SK-N-SH (cell line): ENCODE data around the gene S1PR1. TPM values are rescaled to one million over a fixed set of nuclear protein-coding genes. Genes with fewer than 3 reads are reported as not detected.

Experiments used
- CTCF ChIA-PET: fragments of 300-600, 350-600 bp; formaldehyde crosslinking; extraction: SDS; loops from one replicate; lab custom pipeline; 2021; lab: Yijun Ruan, JAX
- POLR2A ChIA-PET: fragments of 350-600 bp; sonication (Branson Sonifier 250); formaldehyde crosslinking; extraction: SDS; loops from one replicate; lab custom pipeline; 2020; ENCODE audit warnings: antibody characterized with exemption, inconsistent platforms; lab: Yijun Ruan, JAX
- DNase-seq: peaks from one replicate; pipeline ENCODE4 v3.0.0; 2012
- H2AFZ ChIP-seq: fragments of 200-600 bp; sonication (generic); 2 replicates; pipeline ENCODE4 v1.8.1; 2016; ENCODE audit warnings: antibody characterized with exemption, mild to moderate bottlenecking, low read depth
- H3F3A ChIP-seq: fragments of 200-600 bp; sonication (generic); replicated peaks from 2 replicates; pipeline ENCODE3; 2016; ENCODE audit warnings: antibody characterized with exemption, mild to moderate bottlenecking; ENCODE audit not compliant: insufficient read depth
- H3K27ac ChIP-seq, 2 experiments: fragments of 200-500 bp in 1 of 2; fragments of 200-600 bp in 1 of 2; sonication (Bioruptor generic) in 1 of 2; sonication (generic), shearing (Covaris generic) in 1 of 2; 2 replicates each; pipeline versions ENCODE4 v1.5.1 to v1.6.1; 2014 to 2016; ENCODE audit warnings: low read depth in 2 of 2, inconsistent platforms in 1 of 2, low read length in 1 of 2, mild to moderate bottlenecking in 1 of 2, mixed read lengths in 1 of 2
- H3K27me3 ChIP-seq: fragments of 200-600 bp; sonication (generic), shearing (Covaris generic); 2 replicates; pipeline ENCODE4 v1.6.1; 2016; ENCODE audit warnings: mixed run types; ENCODE audit not compliant: insufficient read depth
- H3K36me3 ChIP-seq, 2 experiments: fragments of 200-500 bp in 1 of 2; fragments of 200-600 bp in 1 of 2; sonication (Bioruptor generic) in 1 of 2; sonication (generic) in 1 of 2; replicated peaks in 1 of 2; 2 replicates each; pipeline versions ENCODE3 to v1.5.1; 2014 to 2016; ENCODE audit warnings: low read length in 1 of 2, mild to moderate bottlenecking in 1 of 2; ENCODE audit not compliant: insufficient read depth in 2 of 2, control insufficient read depth in 1 of 2
- H3K4me1 ChIP-seq, 2 experiments: fragments of 200-500 bp in 1 of 2; fragments of 200-600 bp in 1 of 2; sonication (Bioruptor generic) in 1 of 2; sonication (generic), shearing (Covaris generic) in 1 of 2; 2 replicates each; pipeline versions ENCODE4 v1.5.1 to v1.6.1; 2014 to 2016; ENCODE audit warnings: low read depth in 1 of 2, low read length in 1 of 2, mixed run types in 1 of 2; ENCODE audit not compliant: insufficient read depth in 2 of 2, control insufficient read depth in 1 of 2
- H3K4me2 ChIP-seq: fragments of 200-600 bp; sonication (generic), shearing (Covaris generic); 2 replicates; pipeline ENCODE4 v1.6.1; 2017; ENCODE audit warnings: mixed run types
- H3K4me3 ChIP-seq, 2 experiments: fragments of 200-500 bp in 1 of 2; fragments of 200-600 bp in 1 of 2; sonication (Bioruptor generic) in 1 of 2; sonication (generic), shearing (Covaris generic) in 1 of 2; 2 replicates each; pipeline versions ENCODE4 v1.5.1 to v1.8.1; 2014 to 2016; ENCODE audit warnings: low read depth in 2 of 2, inconsistent platforms in 1 of 2, low read length in 1 of 2, mild to moderate bottlenecking in 1 of 2, mixed read lengths in 1 of 2, moderate library complexity in 1 of 2
- H3K79me2 ChIP-seq: fragments of 200-600 bp; sonication (generic); 2 replicates; pipeline ENCODE4 v1.8.1; 2017; ENCODE audit warnings: mild to moderate bottlenecking; ENCODE audit not compliant: insufficient read depth
- H3K9ac ChIP-seq: fragments of 200-600 bp; sonication (generic); 2 replicates; pipeline ENCODE4 v1.6.1; 2017; ENCODE audit warnings: mixed run types
- H3K9me2 ChIP-seq: fragments of 200-600 bp; sonication (generic); 2 replicates; pipeline ENCODE4 v1.6.1; 2017; ENCODE audit warnings: mixed run types
- H3K9me3 ChIP-seq: fragments of 200-600 bp; sonication (generic); 2 replicates; pipeline ENCODE4 v1.6.1; 2017; ENCODE audit warnings: mixed run types, mild to moderate bottlenecking, moderate library complexity
- H4K20me1 ChIP-seq: fragments of 200-600 bp; sonication (generic); 2 replicates; pipeline ENCODE4 v1.6.1; 2017; ENCODE audit warnings: mild to moderate bottlenecking, mixed run types; ENCODE audit not compliant: insufficient read depth
- ELF1 ChIP-seq: IDR thresholded peaks from 2 replicates; pipeline ENCODE4 v1.4.0; 2012
- EP300 ChIP-seq, 2 experiments: IDR thresholded peaks; 2 replicates each; pipeline versions ENCODE4 v1.4.0 to v1.6.1; 2012; ENCODE audit warnings: borderline replicate concordance in 1 of 2, low read depth in 1 of 2, low read length in 1 of 2
- FOXJ3 ChIP-seq: sonication (generic); formaldehyde crosslinking; IDR thresholded peaks from 2 replicates; pipeline ENCODE4 v1.5.1; 2020; ENCODE audit warnings: mild to moderate bottlenecking, missing genetic modification reagents
- GABPA ChIP-seq: IDR thresholded peaks from 2 replicates; pipeline ENCODE4 v1.4.0; 2012; ENCODE audit warnings: low read depth, mild to moderate bottlenecking
- GATA2 ChIP-seq: sonication (generic); formaldehyde crosslinking; IDR thresholded peaks from 2 replicates; pipeline ENCODE4 v1.5.0; 2020; ENCODE audit warnings: mild to moderate bottlenecking, missing genetic modification reagents
- MEF2A ChIP-seq: IDR thresholded peaks from 2 replicates; pipeline ENCODE4 v1.4.0; 2012; ENCODE audit warnings: low read depth, borderline replicate concordance
- NFIC ChIP-seq: IDR thresholded peaks from 2 replicates; pipeline ENCODE4 v1.4.0; 2012; ENCODE audit warnings: borderline replicate concordance
- NRF1 ChIP-seq: IDR thresholded peaks from 2 replicates; pipeline ENCODE4 v1.6.1; 2012; ENCODE audit warnings: low read depth, mild to moderate bottlenecking, low read length
- RCOR1 ChIP-seq: fragments of 150-350 bp; IDR thresholded peaks from 2 replicates; pipeline ENCODE4 v1.6.1; 2017; ENCODE audit warnings: antibody characterized with exemption, low read length
- RFX5 ChIP-seq: IDR thresholded peaks from 2 replicates; pipeline ENCODE4 v1.6.1; 2012; ENCODE audit warnings: mild to moderate bottlenecking, improper control_type of control experiment, low read length
- SIN3A ChIP-seq: IDR thresholded peaks from 2 replicates; pipeline ENCODE4 v1.6.1; 2012; ENCODE audit warnings: low read depth, mild to moderate bottlenecking, low read length, moderate library complexity, borderline replicate concordance
- TAF1 ChIP-seq: IDR thresholded peaks from 2 replicates; pipeline ENCODE4 v1.6.1; 2012; ENCODE audit warnings: low read depth, mild to moderate bottlenecking, low read length, moderate library complexity, borderline replicate concordance
- WGBS: methylation state at CpG from one replicate; pipeline ENCODE4 v1.1.6; 2017; ENCODE audit warnings: low lambda C conversion rate; 5-methylcytosine and 5-hydroxymethylcytosine counted together
- polyA plus RNA-seq, 3 experiments: library from polyadenylated mRNA; depleted of rRNA; stranded (reverse); fragments of >200 nt; gene quantifications; 2 replicates each; pipeline ENCODE4 v1.2.3, GENCODE V29; 2012
- TF ChIP-seq, protein P1 (sequence below): fragments of 150-350 bp; IDR thresholded peaks from 2 replicates; pipeline ENCODE4 v1.6.1; 2016; ENCODE audit warnings: mild to moderate bottlenecking, low read depth, low read length
- TF ChIP-seq, protein P2 (sequence below): IDR thresholded peaks from 2 replicates; pipeline ENCODE4 v1.4.0; 2012; ENCODE audit warnings: low read depth, borderline replicate concordance
- TF ChIP-seq, protein P3 (sequence below): fragments of 150-350 bp; IDR thresholded peaks from 2 replicates; pipeline ENCODE4 v1.6.1; 2017; ENCODE audit warnings: antibody characterized with exemption, low read length, low read depth, borderline replicate concordance
- TF ChIP-seq, protein P4 (sequence below): fragments of 200-600 bp; sonication (generic); IDR thresholded peaks from 2 replicates; pipeline ENCODE4 v1.6.1; 2017; ENCODE audit warnings: antibody characterized with exemption, mild to moderate bottlenecking, moderate library complexity
- TF ChIP-seq, protein P5 (sequence below): IDR thresholded peaks from 2 replicates; pipeline ENCODE4; 2012

The S1PR1 gene
- polyA plus RNA-seq, 1 of the 3 experiments (the other 2 are of a cell fraction): 5.9 TPM

DNA sequence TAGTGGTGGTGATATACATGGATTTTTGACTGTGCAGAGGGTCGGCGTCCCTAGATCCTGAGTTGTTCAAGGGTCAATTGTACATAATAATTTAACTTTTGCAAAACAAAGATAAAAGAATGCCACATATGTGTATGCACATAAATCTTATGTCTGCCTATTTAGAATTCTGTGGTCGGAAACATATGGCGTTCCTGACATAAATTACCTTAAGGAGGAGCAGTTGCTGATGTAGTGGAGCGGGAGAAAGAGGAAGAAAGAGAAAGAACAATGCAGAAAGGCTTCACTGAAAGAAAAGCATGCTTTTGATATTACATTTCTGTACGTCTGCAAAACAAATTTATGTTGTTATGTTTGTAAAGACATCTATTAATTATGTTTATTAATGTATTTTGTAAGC lies 40.0 kb downstream of the S1PR1 start:
- DNase-seq: no peak
- H2AFZ ChIP-seq: no peak overlapping the region
- no peak overlapping the region for H3K4me2 ChIP-seq
- TF ChIP-seq NFIC (no peak), GATA2 (CRISPR knock-in tag) (no peak), NRF1 (no peak), GABPA (no peak), ELF1 (no peak), MEF2A (no peak), TAF1 (no peak), EP300 (IDR thresholded peaks at IDR 0.05; ENCODE audit: borderline replicate concordance in 1 of 2, low read depth in 1 of 2, low read length in 1 of 2) (no peak), SIN3A (no peak), RCOR1 (no peak), FOXJ3 (CRISPR knock-in tag) (no peak), RFX5 (no peak)
- TF ChIP-seq, protein P1, sequence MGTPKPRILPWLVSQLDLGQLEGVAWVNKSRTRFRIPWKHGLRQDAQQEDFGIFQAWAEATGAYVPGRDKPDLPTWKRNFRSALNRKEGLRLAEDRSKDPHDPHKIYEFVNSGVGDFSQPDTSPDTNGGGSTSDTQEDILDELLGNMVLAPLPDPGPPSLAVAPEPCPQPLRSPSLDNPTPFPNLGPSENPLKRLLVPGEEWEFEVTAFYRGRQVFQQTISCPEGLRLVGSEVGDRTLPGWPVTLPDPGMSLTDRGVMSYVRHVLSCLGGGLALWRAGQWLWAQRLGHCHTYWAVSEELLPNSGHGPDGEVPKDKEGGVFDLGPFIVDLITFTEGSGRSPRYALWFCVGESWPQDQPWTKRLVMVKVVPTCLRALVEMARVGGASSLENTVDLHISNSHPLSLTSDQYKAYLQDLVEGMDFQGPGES: no peak
- TF ChIP-seq, protein P2, sequence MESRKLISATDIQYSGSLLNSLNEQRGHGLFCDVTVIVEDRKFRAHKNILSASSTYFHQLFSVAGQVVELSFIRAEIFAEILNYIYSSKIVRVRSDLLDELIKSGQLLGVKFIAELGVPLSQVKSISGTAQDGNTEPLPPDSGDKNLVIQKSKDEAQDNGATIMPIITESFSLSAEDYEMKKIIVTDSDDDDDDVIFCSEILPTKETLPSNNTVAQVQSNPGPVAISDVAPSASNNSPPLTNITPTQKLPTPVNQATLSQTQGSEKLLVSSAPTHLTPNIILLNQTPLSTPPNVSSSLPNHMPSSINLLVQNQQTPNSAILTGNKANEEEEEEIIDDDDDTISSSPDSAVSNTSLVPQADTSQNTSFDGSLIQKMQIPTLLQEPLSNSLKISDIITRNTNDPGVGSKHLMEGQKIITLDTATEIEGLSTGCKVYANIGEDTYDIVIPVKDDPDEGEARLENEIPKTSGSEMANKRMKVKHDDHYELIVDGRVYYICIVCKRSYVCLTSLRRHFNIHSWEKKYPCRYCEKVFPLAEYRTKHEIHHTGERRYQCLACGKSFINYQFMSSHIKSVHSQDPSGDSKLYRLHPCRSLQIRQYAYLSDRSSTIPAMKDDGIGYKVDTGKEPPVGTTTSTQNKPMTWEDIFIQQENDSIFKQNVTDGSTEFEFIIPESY: no peak
- TF ChIP-seq, protein P3, sequence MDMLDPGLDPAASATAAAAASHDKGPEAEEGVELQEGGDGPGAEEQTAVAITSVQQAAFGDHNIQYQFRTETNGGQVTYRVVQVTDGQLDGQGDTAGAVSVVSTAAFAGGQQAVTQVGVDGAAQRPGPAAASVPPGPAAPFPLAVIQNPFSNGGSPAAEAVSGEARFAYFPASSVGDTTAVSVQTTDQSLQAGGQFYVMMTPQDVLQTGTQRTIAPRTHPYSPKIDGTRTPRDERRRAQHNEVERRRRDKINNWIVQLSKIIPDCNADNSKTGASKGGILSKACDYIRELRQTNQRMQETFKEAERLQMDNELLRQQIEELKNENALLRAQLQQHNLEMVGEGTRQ: no peak
- TF ChIP-seq, protein P4, sequence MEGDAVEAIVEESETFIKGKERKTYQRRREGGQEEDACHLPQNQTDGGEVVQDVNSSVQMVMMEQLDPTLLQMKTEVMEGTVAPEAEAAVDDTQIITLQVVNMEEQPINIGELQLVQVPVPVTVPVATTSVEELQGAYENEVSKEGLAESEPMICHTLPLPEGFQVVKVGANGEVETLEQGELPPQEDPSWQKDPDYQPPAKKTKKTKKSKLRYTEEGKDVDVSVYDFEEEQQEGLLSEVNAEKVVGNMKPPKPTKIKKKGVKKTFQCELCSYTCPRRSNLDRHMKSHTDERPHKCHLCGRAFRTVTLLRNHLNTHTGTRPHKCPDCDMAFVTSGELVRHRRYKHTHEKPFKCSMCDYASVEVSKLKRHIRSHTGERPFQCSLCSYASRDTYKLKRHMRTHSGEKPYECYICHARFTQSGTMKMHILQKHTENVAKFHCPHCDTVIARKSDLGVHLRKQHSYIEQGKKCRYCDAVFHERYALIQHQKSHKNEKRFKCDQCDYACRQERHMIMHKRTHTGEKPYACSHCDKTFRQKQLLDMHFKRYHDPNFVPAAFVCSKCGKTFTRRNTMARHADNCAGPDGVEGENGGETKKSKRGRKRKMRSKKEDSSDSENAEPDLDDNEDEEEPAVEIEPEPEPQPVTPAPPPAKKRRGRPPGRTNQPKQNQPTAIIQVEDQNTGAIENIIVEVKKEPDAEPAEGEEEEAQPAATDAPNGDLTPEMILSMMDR: no peak
- TF ChIP-seq, protein P5, sequence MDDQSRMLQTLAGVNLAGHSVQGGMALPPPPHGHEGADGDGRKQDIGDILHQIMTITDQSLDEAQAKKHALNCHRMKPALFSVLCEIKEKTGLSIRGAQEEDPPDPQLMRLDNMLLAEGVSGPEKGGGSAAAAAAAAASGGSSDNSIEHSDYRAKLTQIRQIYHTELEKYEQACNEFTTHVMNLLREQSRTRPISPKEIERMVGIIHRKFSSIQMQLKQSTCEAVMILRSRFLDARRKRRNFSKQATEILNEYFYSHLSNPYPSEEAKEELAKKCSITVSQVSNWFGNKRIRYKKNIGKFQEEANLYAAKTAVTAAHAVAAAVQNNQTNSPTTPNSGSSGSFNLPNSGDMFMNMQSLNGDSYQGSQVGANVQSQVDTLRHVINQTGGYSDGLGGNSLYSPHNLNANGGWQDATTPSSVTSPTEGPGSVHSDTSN: no peak
- TF ChIP-seq, all 33 proteins: peak for 0
- CTCF ChIA-PET: no interaction called here
- Histone ChIP-seq H3K4me1 (no peaks in the 10 kb centered on the region; a peak in 1 of 4 replicates), H3K9me3 (no peaks in the 10 kb centered on the region), H3K27me3 (no peaks in the 10 kb centered on the region), H3K36me3 (no peaks in the 10 kb centered on the region), H3K27ac (no peak overlapping the region), H3F3A (no peaks in the 10 kb centered on the region), H3K9ac (no peak overlapping the region), H3K79me2 (no peaks in the 10 kb centered on the region), H3K9me2 (no peaks in the 10 kb centered on the region), H4K20me1 (no peaks in the 10 kb centered on the region), H3K4me3 (no peak overlapping the region)
- POLR2A ChIA-PET: no interaction called here
- 82% methylated on average over 6 of the region's 6 CpGs for WGBS
